ENCODE results near the gene PDE1A.

DNA sequence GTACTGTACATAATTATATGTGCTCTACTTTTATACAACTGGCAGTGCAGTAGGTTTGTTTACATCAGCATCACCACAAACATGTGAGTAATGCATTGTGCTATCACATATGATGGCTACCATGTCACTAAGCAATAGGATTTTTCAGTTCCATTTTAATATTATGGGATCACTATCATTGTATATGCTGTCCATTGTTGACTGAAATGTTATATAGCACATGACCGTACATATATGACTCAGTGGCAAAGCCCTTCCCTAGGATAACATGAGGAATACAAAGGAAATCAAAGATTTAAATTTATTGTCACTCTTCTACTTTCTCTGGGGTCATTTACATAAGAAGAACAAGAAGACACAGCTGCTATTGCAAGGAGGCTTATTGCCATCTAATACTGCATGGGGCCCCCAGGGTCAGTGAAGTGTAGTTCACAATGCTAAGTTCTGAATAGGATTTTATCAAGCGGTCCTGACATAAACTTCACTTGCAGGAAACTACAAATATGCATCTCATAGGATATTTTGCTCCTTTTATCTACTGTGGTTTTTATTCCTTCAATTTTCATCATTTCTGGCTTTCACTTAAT lies 21.8 kb downstream of the PDE1A start:
- TF ChIP-seq, protein P1, sequence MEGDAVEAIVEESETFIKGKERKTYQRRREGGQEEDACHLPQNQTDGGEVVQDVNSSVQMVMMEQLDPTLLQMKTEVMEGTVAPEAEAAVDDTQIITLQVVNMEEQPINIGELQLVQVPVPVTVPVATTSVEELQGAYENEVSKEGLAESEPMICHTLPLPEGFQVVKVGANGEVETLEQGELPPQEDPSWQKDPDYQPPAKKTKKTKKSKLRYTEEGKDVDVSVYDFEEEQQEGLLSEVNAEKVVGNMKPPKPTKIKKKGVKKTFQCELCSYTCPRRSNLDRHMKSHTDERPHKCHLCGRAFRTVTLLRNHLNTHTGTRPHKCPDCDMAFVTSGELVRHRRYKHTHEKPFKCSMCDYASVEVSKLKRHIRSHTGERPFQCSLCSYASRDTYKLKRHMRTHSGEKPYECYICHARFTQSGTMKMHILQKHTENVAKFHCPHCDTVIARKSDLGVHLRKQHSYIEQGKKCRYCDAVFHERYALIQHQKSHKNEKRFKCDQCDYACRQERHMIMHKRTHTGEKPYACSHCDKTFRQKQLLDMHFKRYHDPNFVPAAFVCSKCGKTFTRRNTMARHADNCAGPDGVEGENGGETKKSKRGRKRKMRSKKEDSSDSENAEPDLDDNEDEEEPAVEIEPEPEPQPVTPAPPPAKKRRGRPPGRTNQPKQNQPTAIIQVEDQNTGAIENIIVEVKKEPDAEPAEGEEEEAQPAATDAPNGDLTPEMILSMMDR (IDR thresholded peaks at IDR 0.05), result no peak
- no peak for TF ChIP-seq POLR2A (IDR thresholded peaks at IDR 0.05)

All from uterus (tissue), 2 donors.